CD4-positive, alpha-beta memory T cell (primary cell): ENCODE data around the gene ZNF385D. TPM values are rescaled to one million over a fixed set of nuclear protein-coding genes. Genes with fewer than 3 reads are reported as not detected.
"Not testable (repeated sequence)": the region's sequence is repeated elsewhere in the genome, so short reads cannot be mapped to it uniquely, and the experiment has no call there.

Experiments
- CTCF ChIA-PET: fragments of 350-600 bp; sonication (Branson Sonifier 250); formaldehyde crosslinking; loops from one replicate; lab custom pipeline; 2021; ENCODE audit warnings: inconsistent platforms; ENCODE audit not compliant: partially characterized antibody; lab: Charles Lee
- POLR2A ChIA-PET: fragments of 350-600 bp; sonication (Branson Sonifier 250); formaldehyde crosslinking; loops from one replicate; lab custom pipeline; 2021; ENCODE audit not compliant: partially characterized antibody; lab: Charles Lee
- DNase-seq, 5 donors: peaks; one replicate each; pipeline versions ENCODE4 v3.0.0 to v3.0.0-alpha.2; 2020 to 2022; ENCODE audit warnings: mixed read lengths in 1 of 5
- H3K27ac ChIP-seq: one replicate; pipeline ENCODE4 v1.7.0; 2013; ENCODE audit warnings: low read depth, low read length
- H3K27me3 ChIP-seq: 2 replicates; pipeline ENCODE4 v1.7.0; 2013; ENCODE audit warnings: mild to moderate bottlenecking, low read length, moderate library complexity; ENCODE audit not compliant: insufficient read depth
- H3K36me3 ChIP-seq: 2 replicates; pipeline ENCODE4 v1.7.0; 2013; ENCODE audit warnings: mild to moderate bottlenecking, low read length, moderate library complexity; ENCODE audit not compliant: insufficient read depth
- H3K4me1 ChIP-seq: 2 replicates; pipeline ENCODE4 v1.7.0; 2013; ENCODE audit warnings: mild to moderate bottlenecking, low read length, moderate library complexity; ENCODE audit not compliant: insufficient read depth
- H3K4me3 ChIP-seq, 2 donors: one replicate each; pipeline ENCODE4 v1.7.0; 2013; ENCODE audit warnings: low read length in 2 of 2, mild to moderate bottlenecking in 1 of 2
- H3K9me3 ChIP-seq, 2 donors: one replicate each; pipeline ENCODE4 v1.7.0; 2013; ENCODE audit warnings: low read length in 2 of 2, control low read depth in 1 of 2; ENCODE audit not compliant: control insufficient read depth in 1 of 2
- H3K27ac Mint-ChIP-seq, 7 donors: one replicate each; pipeline ENCODE4 v1.8.0; 2020 to 2021; ENCODE audit warnings: mixed read lengths in 7 of 7, mild to moderate bottlenecking in 6 of 7, inconsistent platforms in 3 of 7, moderate library complexity in 3 of 7
- H3K27me3 Mint-ChIP-seq, 2 donors: one replicate each; pipeline ENCODE4 v1.8.0; 2020 to 2021; ENCODE audit warnings: mixed read lengths in 2 of 2
- H3K36me3 Mint-ChIP-seq, 2 donors: one replicate each; pipeline ENCODE4 v1.8.0; 2020 to 2021; ENCODE audit warnings: mixed read lengths in 2 of 2, inconsistent platforms in 1 of 2, mild to moderate bottlenecking in 1 of 2
- H3K4me1 Mint-ChIP-seq, 4 donors: one replicate each; pipeline ENCODE4 v1.8.0; 2020 to 2021; ENCODE audit warnings: mixed read lengths in 4 of 4, mild to moderate bottlenecking in 1 of 4
- H3K4me3 Mint-ChIP-seq, 8 donors: one replicate each; pipeline ENCODE4 v1.8.0; 2020 to 2021; ENCODE audit warnings: mixed read lengths in 8 of 8, mild to moderate bottlenecking in 7 of 8, moderate library complexity in 6 of 8, inconsistent platforms in 3 of 8
- H3K9me3 Mint-ChIP-seq, 8 donors: one replicate each; pipeline ENCODE4 v1.8.0; 2020 to 2021; ENCODE audit warnings: mixed read lengths in 8 of 8, mild to moderate bottlenecking in 5 of 8, inconsistent platforms in 3 of 8, moderate library complexity in 1 of 8
- intact Hi-C: fragments of 100-400 bp; cut with micrococcal nuclease; formaldehyde crosslinking; loops from one replicate; pipeline ENCODE4 v1.15.1; 2023
- polyA plus RNA-seq, 2 donors: library from polyadenylated mRNA; unstranded; fragments of 300-500 nt; fragmentation: Illumina TruSeq; gene quantifications; one replicate each; pipeline ENCODE4 v1.2.3, GENCODE V29; 2021
- total RNA-seq, 2 experiments: library from RNA; stranded (reverse); gene quantifications; one replicate each; pipeline ENCODE4 v1.2.3, GENCODE V29; 2021

Gene ZNF385D
- total and polyA plus RNA-seq, 4 experiments from 2014 or later, result not detected

DNA sequence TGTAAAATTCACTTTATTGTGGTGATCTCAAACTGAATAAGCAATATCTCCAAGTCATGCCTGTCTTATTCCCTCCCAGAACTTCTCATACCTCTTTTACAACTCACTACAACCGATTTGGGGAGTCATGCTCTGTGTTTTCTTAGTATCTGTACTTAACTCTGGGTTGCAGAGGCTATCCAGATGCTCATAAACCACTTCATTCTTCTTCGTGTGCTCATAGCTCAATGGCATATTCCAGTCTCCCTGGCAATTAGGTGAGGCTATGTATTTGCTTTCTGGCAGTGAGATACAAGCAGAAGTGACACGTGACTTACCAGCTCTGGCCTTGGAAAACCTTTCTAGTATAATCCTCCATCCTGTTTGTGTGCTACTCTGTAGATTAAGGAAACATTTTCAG, 360.9 kb downstream of the ZNF385D start:
- ChIA-PET CTCF (no interaction called here), POLR2A (no interaction called here)
- H3K36me3 ChIP-seq, result no peaks in the 10 kb centered on the region
- no peaks in the 10 kb centered on the region for H3K27me3 ChIP-seq
- intact Hi-C loops, result no loop called here
- no peaks in the 10 kb centered on the region for H3K27me3 Mint-ChIP-seq
- H3K4me1 Mint-ChIP-seq, result no peaks in the 10 kb centered on the region
- no peak overlapping the region for H3K4me3 ChIP-seq
- no peaks in the 10 kb centered on the region for H3K9me3 ChIP-seq
- no peaks in the 10 kb centered on the region for H3K36me3 Mint-ChIP-seq
- H3K4me3 Mint-ChIP-seq, result no peak overlapping the region
- no peaks in the 10 kb centered on the region for H3K4me1 ChIP-seq
- H3K27ac ChIP-seq, result no peak overlapping the region
- H3K9me3 Mint-ChIP-seq, result peaks cover 0 to 18% (median 8%) of the 10 kb centered on the region in 8 donors
- no peak overlapping the region for H3K27ac Mint-ChIP-seq
- no peak for DNase-seq

DNA sequence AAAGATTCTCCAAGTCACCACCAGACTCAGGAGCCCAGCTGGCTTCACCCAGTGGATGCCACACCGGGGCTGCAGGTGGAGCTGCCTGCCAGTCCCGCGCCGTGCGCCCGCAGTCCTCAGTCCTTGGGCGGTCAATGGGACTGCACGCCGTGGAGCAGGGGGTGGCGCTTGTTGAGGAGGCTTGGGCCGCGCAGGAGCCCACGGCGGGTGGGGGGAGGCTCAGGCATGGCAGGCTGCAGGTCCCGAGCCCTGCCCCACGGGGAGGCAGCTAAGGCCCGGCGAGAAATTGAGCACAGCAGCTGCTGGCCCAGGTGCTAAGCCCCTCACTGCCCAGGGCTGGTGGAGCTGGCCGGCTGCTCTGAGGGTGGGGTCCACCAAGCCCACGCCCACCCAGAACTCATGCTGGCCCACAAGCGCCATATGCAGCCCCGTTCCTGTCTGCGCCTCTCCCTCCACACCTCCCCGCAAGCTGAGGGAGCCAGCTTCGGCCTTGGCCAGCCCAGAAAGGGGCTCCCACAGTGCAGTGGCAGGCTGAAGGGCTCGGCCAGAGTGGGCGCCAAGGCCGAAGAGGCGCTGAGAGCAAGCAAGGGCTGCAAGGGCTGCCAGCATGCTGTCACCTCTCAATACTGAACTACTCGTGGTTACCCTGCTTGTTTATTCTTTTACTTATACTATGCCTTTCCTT, 363.7 kb downstream of the ZNF385D start:
- intact Hi-C loops, H3K4me3 Mint-ChIP-seq: not testable (repeated sequence)

DNA sequence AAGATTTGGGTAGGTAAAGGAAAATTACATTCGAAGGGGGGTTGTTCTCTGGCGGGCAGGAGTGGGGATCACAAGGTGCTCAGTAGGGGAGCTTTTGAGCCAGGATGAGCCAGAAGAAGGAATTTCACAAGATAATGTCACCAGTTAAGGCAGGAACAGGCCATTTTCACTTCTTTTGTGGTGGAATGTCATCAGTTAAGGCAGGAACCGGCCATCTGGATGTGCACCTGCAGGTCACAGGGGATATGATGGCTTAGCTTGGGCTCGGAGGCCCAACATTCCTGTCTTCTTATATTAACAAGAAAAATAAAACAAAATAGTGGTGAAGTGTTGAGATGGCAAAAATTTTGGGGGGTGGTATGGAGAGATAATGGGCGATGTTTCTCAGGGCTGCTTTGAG, 373.0 kb downstream of the ZNF385D start:
- H3K4me1 ChIP-seq, H3K27me3 Mint-ChIP-seq, H3K36me3 ChIP-seq, CTCF ChIA-PET, DNase-seq, H3K36me3 Mint-ChIP-seq, H3K4me3 Mint-ChIP-seq, H3K27ac ChIP-seq, POLR2A ChIA-PET, H3K27me3 ChIP-seq, H3K9me3 ChIP-seq, H3K27ac Mint-ChIP-seq, H3K9me3 Mint-ChIP-seq, H3K4me3 ChIP-seq, intact Hi-C loops, H3K4me1 Mint-ChIP-seq: not testable (repeated sequence)

More for the DNA sequence above, 363.7 kb downstream of the ZNF385D start:
- H3K9me3 ChIP-seq, H3K27me3 Mint-ChIP-seq, H3K27ac ChIP-seq, H3K27me3 ChIP-seq, H3K36me3 Mint-ChIP-seq, DNase-seq, CTCF ChIA-PET, H3K27ac Mint-ChIP-seq, H3K4me1 ChIP-seq, POLR2A ChIA-PET, H3K4me1 Mint-ChIP-seq, H3K36me3 ChIP-seq, H3K4me3 ChIP-seq: not testable (repeated sequence)
- peaks cover 0 to 22% (median 7%) of the 10 kb centered on the region in 8 donors for H3K9me3 Mint-ChIP-seq

DNA sequence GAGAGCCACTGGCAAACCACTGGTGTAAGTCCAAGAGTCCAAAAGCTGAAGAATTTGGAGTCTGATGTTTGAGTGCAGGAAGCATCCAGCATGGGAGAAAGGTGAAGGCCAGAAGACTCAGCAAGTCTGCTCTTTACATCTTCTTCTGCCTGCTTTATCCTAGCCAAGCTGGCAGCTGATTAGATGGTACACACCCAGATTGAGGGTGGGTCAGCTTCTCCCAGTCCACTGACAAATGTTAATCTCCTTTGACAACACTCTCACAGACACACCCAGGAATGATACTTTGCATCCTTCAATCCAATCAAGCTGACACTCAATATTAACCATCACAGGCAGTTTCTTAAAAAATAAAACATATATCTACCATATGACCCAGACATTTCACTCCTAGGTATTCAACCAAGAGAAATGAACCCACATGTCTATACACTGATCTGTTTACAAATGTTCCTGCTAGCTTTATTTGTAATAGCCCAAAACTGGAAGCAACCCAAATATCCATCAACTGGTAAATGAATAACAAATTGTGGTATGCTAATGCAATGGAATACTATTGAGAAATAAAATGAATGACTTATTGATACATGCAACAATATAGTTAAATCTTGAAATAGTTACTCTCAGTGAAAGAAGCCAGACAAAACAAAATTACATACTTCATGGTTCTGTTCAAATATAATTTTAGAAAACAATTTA, 373.8 kb downstream of the ZNF385D start:
- H3K4me1 Mint-ChIP-seq, result no peaks in the 10 kb centered on the region
- POLR2A ChIA-PET, result no interaction called here
- no peaks in the 10 kb centered on the region for H3K9me3 ChIP-seq
- H3K4me1 ChIP-seq, result no peaks in the 10 kb centered on the region
- H3K36me3 Mint-ChIP-seq, result no peaks in the 10 kb centered on the region
- H3K9me3 Mint-ChIP-seq, result peaks cover 0 to 5% (median 0%) of the 10 kb centered on the region in 8 donors
- H3K27ac ChIP-seq, result no peak overlapping the region
- DNase-seq, result no peak
- H3K4me3 Mint-ChIP-seq, result no peak overlapping the region
- no peak overlapping the region for H3K4me3 ChIP-seq
- intact Hi-C loops, result no loop called here
- H3K36me3 ChIP-seq, result no peaks in the 10 kb centered on the region
- no peaks in the 10 kb centered on the region for H3K27me3 Mint-ChIP-seq
- CTCF ChIA-PET, result no interaction called here
- no peaks in the 10 kb centered on the region for H3K27me3 ChIP-seq
- no peak overlapping the region for H3K27ac Mint-ChIP-seq

DNA sequence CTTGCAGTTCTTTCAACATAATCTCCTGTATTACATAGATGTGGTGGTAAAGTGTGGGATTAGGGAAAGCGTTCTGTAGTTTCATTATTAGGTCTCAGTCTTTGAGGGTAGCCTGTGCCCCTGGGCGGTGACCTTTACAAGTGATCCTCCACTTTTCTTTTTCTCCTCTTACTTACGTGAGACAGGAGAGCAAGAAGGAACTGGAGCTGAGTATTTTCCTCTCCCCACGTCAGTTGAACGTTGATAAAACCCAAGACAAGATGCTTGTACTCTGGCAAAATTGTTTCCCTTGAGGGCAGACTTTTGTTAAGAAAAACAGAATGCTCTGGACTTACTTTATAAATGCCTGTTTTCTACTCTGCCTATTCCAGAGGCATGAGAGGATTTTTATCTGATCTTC, 378.7 kb downstream of the ZNF385D start:
- Mint-ChIP-seq H3K27me3 (no peaks in the 10 kb centered on the region), H3K4me1 (no peaks in the 10 kb centered on the region), H3K36me3 (no peaks in the 10 kb centered on the region), H3K9me3 (peaks cover 0 to 7% (median 0%) of the 10 kb centered on the region in 8 donors), H3K27ac (no peak overlapping the region), H3K4me3 (no peak overlapping the region)
- Histone ChIP-seq H3K4me3 (no peak overlapping the region), H3K4me1 (no peaks in the 10 kb centered on the region), H3K27me3 (no peaks in the 10 kb centered on the region), H3K27ac (no peak overlapping the region), H3K9me3 (no peaks in the 10 kb centered on the region), H3K36me3 (no peaks in the 10 kb centered on the region)
- no peak for DNase-seq
- intact Hi-C loops, result no loop called here
- POLR2A ChIA-PET, result no interaction called here
- CTCF ChIA-PET, result no interaction called here
